ENCODE results near the gene S100A6.
A peak's percentile ranks its signal among the peaks of the same experiment; 100 is the strongest.
"Not testable (repeated sequence)": the region's sequence is repeated elsewhere in the genome, so short reads cannot be mapped to it uniquely, and the experiment has no call there.

Gene S100A6

GRCh38 chr1:153535242-153536011, at the start of gene S100A6:
S100A6 (minus strand) TSS chr1:153535991; CDS start chr1:153535339, 652 bp downstream.
- DNase-seq, result no peak

DNA sequence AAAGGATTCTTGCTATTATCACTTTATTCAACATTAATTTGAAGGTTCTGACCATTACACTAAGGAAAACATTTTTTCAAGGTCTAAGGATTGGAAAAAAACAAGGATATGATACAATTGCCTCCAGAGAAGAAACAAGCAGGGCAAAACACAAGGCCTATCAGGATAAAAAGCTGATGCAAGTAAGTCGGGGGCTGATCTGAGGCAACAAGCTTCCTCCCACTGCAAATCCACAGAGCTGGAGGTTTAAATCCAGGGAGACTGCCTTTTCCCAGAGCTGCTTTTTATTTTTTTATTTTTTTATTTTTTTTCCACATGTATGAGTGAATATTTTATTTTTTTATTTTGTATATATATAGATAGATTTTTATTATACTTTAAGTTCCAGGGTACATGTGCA, 49.2 kb upstream of the S100A6 start:
- DNase-seq, result no peak

GRCh38 chr1:153583976-153584375, 48.2 kb upstream of the S100A6 start:
- DNase-seq, result no peak

DNA sequence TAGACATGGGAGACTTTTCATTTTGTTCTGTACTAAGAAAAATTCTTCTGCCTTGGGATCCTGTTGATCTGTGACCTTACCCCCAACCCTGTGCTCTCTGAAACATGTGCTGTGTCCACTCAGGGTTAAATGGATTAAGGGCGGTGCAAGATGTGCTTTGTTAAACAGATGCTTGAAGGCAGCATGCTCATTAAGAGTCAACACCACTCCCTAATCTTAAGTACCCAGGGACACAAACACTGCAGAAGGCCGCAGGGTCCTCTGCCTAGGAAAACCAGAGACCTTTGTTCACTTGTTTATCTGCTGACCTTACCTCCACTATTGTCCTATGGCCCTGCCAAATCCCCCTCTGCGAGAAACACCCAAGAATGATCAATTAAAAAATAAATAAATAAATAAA, 47.7 kb upstream of the S100A6 start:
- DNase-seq, result not testable (repeated sequence)

DNA sequence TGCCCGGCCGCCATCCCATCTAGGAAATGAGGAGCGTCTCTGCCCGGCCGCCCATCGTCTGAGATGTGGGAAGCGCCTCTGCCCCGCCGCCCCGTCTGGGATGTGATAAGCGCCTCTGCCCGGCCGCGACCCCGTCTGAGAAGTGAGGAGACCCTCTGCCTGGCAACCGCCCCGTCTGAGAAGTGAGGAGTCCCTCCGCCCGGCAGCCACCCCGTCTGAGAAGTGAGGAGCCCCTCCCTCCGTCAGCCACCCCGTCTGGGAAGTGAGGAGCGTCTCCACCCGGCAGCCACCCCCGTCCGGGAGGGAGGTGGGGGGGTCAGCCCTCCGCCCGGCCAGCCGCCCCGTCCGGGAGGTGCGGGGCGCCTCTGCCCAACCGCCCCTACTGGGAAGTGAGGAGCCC, 47.0 kb upstream of the S100A6 start:
- not testable (repeated sequence) for DNase-seq

GRCh38 chr1:153578936-153579335, 43.1 kb upstream of the S100A6 start:
- no peak for DNase-seq

GRCh38 chr1:153578490-153578889, 42.7 kb upstream of the S100A6 start:
- no peak for DNase-seq

- DNase-seq, result no peak
Observed at GRCh38 chr1:153577624-153578051, 41.8 kb upstream of the S100A6 start.

- no peak for DNase-seq
Observed at GRCh38 chr1:153577138-153577537, 41.3 kb upstream of the S100A6 start.

DNA sequence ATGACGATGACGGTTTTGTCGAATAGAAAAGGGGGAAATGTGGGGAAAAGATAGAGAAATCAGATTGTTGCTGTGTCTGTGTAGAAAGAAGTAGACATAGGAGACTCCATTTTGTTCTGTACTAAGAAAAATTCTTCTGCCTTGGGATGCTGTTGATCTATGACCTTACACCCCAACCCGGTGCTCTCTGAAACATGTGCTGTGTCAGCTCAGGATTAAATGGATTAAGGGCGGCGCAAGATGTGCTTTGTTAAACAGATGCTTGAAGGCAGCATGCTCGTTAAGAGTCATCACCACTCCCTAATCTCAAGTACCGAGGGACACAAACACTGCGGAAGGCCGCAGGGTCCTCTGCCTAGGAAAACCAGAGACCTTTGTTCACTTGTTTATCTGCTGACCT, 39.7 kb upstream of the S100A6 start:
- not testable (repeated sequence) for DNase-seq

DNA sequence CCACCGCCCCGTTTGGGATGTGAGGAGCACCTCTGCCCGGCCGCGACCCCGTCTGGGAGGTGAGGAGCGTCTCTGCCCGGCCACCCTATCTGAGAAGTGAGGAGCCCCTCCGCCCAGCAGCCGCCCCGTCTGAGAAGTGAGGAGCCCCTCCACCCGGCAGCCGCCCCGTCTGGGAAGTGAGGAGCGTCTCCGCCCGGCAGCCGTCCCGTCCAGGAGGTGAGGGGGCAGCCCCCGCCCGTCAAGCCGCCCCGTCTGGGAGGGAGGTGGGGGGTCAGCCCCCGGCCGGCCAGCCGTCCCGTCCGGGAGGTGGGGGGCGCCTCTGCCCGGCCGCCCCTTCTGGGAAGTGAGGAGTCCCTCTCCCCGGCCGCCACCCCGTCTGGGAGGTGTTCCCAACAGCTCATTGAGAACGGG, 39.3 kb upstream of the S100A6 start:
- DNase-seq, result not testable (repeated sequence)

GRCh38 chr1:153573351-153573750, 37.6 kb upstream of the S100A6 start:
- no peak for DNase-seq

DNA sequence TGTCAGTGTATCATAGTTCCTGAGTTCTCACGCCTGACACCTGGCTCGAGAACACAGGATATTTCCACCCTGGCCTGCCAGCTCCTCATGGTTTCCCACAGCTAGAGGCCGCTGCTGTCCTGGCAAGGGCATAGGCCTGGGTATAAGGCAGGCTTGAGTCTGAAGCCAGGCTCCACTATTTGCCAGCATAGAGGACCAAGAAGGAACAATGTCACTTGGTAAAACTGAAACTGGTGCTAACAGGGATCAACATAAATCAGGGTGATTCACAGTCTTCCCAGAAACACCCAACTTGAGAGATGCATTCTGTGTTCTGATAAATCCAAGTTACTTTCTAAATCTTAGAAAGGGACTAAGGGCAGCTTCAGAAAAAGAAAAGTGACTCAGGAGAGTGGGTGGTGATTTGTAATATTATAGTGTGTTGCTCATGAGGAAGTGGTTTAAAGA, 36.8 kb upstream of the S100A6 start:
- DNase-seq, result no peak

DNA sequence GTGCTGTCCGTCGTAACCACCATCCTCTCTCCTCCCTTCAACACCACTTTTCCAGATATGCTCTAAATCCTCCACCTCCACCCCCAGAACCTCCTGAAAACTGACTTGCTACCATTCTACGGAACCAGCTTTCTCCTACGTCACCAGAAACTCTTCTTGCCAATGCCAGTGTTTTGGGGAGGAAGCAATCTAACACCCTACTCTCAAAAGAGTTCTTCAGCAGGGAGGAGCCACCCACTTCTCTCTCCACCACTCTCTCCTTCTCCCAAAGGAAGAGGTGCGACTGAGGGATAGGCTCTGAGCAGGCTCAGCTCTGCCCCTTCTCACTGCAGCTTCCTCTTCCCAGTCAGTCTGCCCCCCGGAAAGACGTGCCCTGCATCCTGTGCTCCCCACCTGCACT, 35.9 kb upstream of the S100A6 start:
- no peak for DNase-seq

DNA sequence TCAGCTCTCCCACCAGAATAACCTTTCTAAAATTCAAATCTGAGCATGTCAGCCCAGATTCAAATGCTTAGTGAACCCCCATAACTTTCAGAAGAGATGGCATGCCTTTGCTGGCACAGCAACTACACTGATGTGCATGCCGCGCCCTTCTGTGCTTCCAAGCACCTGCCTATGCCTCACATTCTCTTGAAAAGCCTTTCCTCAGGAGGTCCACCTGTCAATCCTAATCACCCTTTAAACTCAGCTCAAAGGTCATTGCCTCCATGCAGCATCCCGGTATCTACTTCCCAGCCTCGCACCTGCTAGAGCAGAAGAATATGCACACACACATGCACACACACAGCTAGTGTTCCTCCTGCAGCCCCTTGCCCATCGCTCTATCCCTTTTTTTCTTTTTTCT, 35.1 kb upstream of the S100A6 start:
- DNase-seq, result no peak

DNA sequence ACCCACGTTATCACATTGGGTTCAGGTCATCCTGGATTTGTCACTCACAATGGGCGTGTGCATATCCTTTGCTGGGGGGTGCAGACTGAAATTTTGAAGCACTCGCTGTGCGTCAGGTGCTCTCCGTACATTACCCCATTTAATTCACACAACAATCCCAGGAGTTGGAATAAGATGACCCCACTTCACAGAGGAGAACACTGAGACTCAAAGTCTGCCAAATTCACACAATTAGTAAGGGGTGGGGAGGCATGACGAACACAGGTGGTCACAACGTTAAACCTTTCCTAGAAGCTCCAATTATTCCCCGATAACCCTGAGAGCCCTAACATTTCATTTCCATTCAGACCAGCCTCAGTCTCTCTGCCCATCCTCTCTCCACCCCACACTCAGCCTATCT, 33.7 kb upstream of the S100A6 start:
- DNase-seq, result no peak

DNA sequence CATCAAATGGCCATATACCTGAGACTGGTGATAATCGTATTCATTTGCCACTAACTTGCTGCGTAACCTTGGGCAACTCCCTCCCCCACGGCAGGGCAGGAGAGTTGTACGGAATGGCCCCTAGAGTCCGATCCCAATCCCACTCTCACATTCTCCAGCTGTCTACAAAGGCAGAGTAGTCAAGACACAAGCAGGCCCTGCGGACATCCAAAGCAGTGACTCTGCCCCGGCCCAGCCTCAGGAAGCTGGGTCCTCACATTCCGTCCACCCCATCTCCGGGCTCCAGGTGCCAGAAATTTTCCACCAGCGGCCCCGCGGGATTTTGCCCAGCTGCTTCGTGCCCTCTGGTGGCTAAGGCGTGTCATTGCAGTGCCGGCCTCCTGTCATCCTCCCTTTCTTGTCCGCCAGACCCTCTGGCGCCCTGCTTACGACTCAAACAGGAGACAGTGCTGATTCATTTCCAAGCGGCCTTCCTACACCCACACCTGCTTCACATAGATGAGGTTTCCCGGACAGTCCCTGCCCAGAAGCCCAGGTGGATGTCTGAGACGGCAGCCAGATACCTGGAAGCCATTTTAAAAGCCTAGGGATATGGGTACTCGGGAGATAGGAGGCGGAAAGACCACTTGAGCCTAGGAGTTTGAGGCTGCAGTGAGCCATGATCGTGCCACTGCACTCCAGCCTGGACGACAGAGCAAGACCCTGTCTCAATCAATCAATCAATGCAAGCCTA, 32.7 kb upstream of the S100A6 start:
- DNase-seq, result no peak

DNA sequence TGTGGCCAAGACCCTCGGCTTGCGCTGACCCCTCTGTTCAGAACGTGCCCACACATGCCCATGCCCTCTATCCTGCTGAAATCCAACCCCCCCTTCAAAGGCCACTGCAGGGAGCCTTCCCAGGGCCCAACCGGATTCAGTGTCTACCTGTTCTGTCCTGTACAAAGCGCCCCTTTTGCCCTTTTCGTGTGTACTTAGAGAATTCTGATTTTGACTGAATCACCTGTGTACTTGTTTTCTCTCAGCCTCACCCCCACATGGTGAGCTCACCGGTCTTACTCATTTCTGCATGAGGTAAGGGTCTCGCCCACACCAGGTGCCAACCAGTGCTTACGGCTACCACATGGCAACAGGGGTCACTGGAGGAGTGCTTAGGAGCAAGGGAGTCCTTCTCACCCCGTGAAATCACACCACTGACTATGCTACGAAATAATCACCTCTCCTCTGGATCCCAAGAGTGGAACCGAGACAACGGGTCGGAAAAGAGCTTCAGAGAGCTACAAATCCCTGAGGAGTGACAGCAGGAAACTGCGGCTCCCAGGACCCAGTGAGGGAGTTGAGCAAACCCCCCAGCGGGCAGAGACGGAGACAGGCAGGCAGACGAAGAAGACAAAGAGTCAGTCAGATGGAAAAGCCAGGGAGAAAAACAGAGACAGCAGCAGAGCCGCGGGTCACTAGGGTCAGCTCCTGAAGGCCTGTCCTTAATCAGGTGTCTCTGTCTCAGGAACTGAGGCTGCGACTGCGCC, 32.0 kb upstream of the S100A6 start:
- no peak for DNase-seq

DNA sequence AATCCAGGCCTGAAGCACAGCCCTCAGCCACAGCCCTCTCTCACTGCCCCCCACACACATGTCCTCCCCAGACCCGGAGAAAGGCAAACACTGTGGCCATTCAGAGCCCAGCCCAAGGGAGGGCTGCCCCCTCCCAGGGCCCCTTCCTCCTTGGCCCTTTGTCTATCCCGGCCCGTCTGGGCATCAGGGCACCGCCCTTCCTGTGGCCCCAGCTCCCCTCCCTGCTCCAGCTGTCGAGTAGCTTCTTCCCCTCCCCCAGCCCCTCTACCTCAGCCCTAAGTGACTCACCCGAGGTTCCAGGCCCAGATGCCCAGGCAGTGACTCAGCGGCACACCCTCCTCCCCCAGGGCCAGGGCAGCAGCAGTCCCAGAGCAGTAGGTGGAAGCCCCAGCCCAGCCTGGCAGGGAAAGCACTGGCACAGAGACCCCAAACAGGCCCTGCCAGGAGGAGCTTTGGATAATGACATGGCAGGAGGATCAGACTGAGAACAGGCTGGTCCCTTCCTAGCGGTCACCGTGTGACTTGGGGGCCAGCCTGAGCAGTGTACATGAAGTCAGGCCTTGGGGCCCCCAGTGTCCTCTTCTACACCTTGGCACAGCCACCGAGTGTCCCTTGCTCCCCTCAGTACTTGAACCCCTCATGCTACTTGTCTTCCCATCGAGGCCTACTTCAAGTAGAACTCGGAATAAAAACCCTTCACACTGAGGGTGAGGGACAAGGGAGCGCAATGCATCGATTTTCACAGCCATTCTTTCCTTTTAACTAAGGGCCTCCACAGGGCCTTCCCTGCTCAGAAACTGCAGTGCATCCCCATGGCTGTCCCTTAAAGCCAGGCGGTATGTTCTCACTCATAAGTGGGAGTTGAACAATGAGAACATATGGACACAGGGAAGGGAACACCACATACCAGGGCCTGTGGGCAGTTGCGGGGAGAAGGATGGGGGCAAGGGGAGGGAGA, 30.9 kb upstream of the S100A6 start:
- DNase-seq, result peak; percentile 83

DNA sequence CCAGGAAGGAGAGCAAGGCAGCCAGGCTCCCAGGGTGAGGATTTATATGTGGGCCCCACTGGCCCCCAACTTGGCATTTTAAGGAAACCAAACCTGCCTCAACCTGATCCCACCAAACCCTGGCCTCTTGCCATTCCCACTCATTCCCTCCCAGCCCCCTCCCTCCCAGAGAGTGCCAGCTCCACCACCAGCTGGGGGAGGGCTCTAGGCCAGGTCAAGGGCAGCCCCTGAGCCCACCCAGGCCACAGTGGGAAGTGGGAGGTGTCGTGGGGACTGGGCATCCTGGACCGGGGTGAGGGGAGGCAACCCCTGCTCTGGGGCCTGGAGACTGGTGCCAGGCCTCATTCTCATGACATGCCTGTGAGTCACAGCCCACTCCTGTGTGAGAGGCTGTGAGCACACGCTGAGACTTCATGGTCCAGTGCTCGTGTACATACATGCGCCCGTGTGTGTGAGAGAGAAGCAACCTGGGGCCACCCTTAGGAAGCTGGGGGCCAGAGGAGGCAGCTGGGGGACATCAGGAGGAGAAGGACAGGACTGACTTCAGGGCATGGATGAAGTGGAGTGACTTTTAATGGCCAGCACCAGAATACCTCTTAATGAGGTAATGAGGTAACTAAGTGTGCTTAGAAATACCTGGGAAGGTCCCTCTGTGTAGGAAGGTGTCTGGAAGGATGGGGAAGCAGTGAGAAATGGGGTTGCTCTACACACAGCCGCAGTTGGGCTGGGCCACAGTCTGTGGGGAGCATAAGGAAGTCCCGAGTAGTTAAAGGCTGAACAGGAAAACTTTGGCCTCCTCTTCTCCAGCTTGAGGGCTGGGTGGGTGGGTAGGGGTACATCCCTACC, 30.0 kb upstream of the S100A6 start, which contains the start of gene S100A2:
S100A2 (minus strand) TSS at position 316 of the 846 bp plus-strand sequence. CDS start 1,967 bp downstream, outside the sequence.
- DNase-seq, result no peak

GRCh38 chr1:153563991-153564390, 28.2 kb upstream of the S100A6 start:
- no peak for DNase-seq

All from SIG-M5 (cell line).